Psoas muscle (tissue), 8 donors: ENCODE measurements around the gene KLK13. TPM values are rescaled to one million over a fixed set of nuclear protein-coding genes. Genes with fewer than 3 reads are reported as not detected.
A peak's percentile ranks its signal among the peaks of the same experiment; 100 is the strongest.

Experiments used
- ATAC-seq, 4 donors: fragments of 200-7000 bp; cut with Tn5 transposase; one replicate each; pipeline ENCODE4 v1.9.1; 2020; ENCODE audit warnings: moderate library complexity in 3 of 4, mild to moderate bottlenecking in 2 of 4
- DNase-seq, 2 donors: peaks; one replicate each; pipeline ENCODE4 v3.0.0-alpha.2; 2020
- H3K27ac ChIP-seq: fragments of 200-600 bp; one replicate; pipeline ENCODE4 v1.8.0; 2022
- H3K27me3 ChIP-seq, 3 donors: fragments of 200-600 bp in 1 of 3; one replicate each; pipeline versions ENCODE4 v1.6.1 to v1.8.0; 2013 to 2022; ENCODE audit warnings: low read length in 2 of 3, mild to moderate bottlenecking in 2 of 3, moderate library complexity in 1 of 3; ENCODE audit not compliant: insufficient read depth in 3 of 3
- H3K36me3 ChIP-seq, 2 donors: fragments of 200-600 bp in 1 of 2; one replicate each; pipeline versions ENCODE4 v1.6.1 to v1.8.0; 2013 to 2022; ENCODE audit warnings: low read depth in 1 of 2, mild to moderate bottlenecking in 1 of 2, moderate library complexity in 1 of 2; ENCODE audit not compliant: insufficient read depth in 1 of 2
- H3K4me1 ChIP-seq: fragments of 200-600 bp; one replicate; pipeline ENCODE4 v1.8.0; 2022
- H3K4me3 ChIP-seq: fragments of 200-600 bp; one replicate; pipeline ENCODE4 v1.8.0; 2022; ENCODE audit warnings: mild to moderate bottlenecking
- H3K9me3 ChIP-seq: fragments of 200-600 bp; one replicate; pipeline ENCODE4 v1.8.0; 2022
- WGBS, 3 donors: extraction: QIAGEN DNeasy Blood & Tissue Kit; methylation state at CpG; one replicate each; pipeline versions ENCODE4 v1.1.6 to v1.1.7; 2013; 5-methylcytosine and 5-hydroxymethylcytosine counted together
- intact Hi-C, 2 donors: fragments of 100-400 bp; cut with DNase I; formaldehyde crosslinking; loops; one replicate each; pipeline versions ENCODE4 v1.11.0 to v1.14.2; 2022
- polyA plus RNA-seq, 3 donors: library from polyadenylated mRNA; stranded (reverse); fragments of 200-250 nt; gene quantifications; one replicate each; pipeline ENCODE4 v1.2.3, GENCODE V29; 2013
- total RNA-seq, 4 donors: library from RNA; stranded (reverse); fragmentation: NEBNext Ultra II Directional in 2 of 4; extraction: Animal tissue kit (Norgen Biotek cat#: 25700) in 2 of 4; gene quantifications; one replicate each; pipeline versions ENCODE4 v1.2.1 to v1.2.4, GENCODE V29; 2021 to 2023
- TF ChIP-seq, protein P1 (sequence below): fragments of 200-600 bp; IDR thresholded peaks from one replicate; pipeline ENCODE4 v1.8.0; 2022; ENCODE audit warnings: antibody characterized with exemption
- donor health status: healthy with polysubstance abuse.
- donor health status: DM: no; HTN: no; CAD: no; lungs with moderate emphysema.
- donor health status: Bipolar disorder and iron deficiency.
- donor health status: healthy.
- donor health status: DM: yes; HTN: yes; CAD: no.
- donor health status: DM: no; HTN: no; CAD: no.
- donor health status: DM: no; HTN: no; CAD: no.
- donor health status: DM: yes; HTN: yes; CAD: no.

KLK13 gene
- total and polyA plus RNA-seq, 7 donors, result 0.18 TPM; not detected in 6

DNA sequence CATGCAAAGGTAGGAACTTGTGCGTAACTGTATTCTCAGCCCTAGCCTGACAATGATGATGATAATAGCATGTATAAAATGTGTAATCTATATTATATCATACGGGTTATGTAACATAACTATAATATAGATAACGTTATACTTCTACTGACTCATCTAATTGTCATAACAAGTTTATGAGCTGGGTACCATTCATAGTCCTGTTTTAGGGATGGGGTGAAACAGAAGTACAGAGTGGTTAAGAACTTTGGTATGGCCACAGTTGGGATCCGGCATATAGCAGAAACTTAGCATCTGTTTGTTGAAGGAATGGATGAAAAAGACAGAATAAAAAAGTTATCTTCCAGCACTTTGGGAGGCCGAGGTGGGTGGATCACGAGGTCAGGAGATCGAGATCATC, 38.1 kb upstream of the KLK13 start:
- WGBS, 3 donors, result 85 to 95% (median 92%) methylated on average over 7 of the region's 7 CpGs
- no peak for DNase-seq
- ATAC-seq, result no peak
- intact Hi-C loops, result loop anchor here in 1 of 2 donors (10.0 kb wide), 1 partner anchor 288 kb away; no protein-coding TSS in a partner anchor
- Histone ChIP-seq H3K27me3 (no peaks in the 10 kb centered on the region), H3K36me3 (peaks cover 10 to 44% of the 10 kb centered on the region in 2 donors), H3K4me1 (peaks cover 11% of the 10 kb centered on the region), H3K27ac (no peak overlapping the region), H3K9me3 (no peaks in the 10 kb centered on the region), H3K4me3 (no peak overlapping the region)
- TF ChIP-seq, protein P1, sequence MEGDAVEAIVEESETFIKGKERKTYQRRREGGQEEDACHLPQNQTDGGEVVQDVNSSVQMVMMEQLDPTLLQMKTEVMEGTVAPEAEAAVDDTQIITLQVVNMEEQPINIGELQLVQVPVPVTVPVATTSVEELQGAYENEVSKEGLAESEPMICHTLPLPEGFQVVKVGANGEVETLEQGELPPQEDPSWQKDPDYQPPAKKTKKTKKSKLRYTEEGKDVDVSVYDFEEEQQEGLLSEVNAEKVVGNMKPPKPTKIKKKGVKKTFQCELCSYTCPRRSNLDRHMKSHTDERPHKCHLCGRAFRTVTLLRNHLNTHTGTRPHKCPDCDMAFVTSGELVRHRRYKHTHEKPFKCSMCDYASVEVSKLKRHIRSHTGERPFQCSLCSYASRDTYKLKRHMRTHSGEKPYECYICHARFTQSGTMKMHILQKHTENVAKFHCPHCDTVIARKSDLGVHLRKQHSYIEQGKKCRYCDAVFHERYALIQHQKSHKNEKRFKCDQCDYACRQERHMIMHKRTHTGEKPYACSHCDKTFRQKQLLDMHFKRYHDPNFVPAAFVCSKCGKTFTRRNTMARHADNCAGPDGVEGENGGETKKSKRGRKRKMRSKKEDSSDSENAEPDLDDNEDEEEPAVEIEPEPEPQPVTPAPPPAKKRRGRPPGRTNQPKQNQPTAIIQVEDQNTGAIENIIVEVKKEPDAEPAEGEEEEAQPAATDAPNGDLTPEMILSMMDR, result no peak

DNA sequence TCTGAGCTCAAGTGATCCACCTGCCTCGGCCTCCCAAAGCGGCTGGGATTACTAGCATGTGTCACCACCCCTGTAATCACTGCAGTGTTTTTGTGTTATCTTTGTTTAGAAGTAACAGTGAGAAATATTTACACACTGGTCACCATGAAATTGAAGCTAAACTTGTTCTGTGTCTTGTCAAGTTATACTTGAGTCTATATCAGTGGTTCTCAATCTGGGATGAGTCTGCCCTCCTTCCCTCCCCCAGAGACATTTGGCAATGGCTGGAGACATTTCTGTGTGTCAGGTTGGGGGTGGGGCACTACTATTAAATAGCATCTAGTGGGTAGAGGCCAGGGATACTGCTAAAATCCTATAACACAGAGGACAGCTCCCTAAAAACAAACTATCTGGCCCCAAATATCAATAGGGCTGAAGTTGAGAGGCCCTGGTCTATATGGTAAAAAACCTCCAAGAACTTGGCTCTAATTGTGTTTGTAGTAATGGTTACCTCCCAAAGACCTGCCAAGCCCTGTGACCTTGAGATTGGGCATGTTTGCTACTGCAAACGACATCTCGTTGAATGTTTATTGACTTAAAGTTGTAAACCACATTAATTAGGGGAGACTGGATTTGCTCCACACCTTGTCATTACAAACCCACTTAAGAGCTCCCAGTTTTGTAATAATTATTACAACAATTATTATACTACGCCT, 36.4 kb upstream of the KLK13 start:
- H3K9me3 ChIP-seq, result no peaks in the 10 kb centered on the region
- peaks cover 10 to 44% of the 10 kb centered on the region in 2 donors for H3K36me3 ChIP-seq
- intact Hi-C loops, result loop anchor here in 1 of 2 donors (10.0 kb wide), 1 partner anchor 287 kb away; no protein-coding TSS in a partner anchor
- no peak overlapping the region for H3K4me3 ChIP-seq
- peak in 2 of 4 donors; percentile 43 to 58 for ATAC-seq
- no peaks in the 10 kb centered on the region for H3K27me3 ChIP-seq
- no peak overlapping the region for H3K27ac ChIP-seq
- H3K4me1 ChIP-seq, result peaks cover 4% of the 10 kb centered on the region
- WGBS, 3 donors, result 51 to 61% (median 53%) methylated on average over 5 of the region's 5 CpGs
- DNase-seq, result no peak
- TF ChIP-seq, protein P1, result no peak

DNA sequence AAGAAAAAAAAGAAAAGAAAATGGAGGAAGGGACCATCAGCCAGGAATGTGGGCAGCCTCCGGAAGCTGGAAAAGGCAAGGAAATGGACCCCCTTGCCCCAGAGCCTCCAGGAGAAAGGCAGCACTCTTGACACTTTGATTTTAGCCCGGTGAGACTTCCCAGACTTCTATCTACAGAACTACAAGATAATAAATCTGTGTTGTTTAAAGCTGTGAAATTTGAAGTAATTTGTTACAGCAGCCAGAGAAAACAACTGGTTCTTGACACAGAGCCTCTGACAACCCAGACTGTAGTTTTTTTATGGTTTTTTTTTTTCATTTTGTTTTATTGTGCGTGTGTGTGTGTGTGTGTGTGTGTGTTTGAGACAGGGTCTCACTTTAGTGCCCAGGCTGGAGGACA, 35.7 kb upstream of the KLK13 start:
- WGBS, 3 donors, result 42 to 48% (median 47%) methylated on average over 3 of the region's 3 CpGs

DNA sequence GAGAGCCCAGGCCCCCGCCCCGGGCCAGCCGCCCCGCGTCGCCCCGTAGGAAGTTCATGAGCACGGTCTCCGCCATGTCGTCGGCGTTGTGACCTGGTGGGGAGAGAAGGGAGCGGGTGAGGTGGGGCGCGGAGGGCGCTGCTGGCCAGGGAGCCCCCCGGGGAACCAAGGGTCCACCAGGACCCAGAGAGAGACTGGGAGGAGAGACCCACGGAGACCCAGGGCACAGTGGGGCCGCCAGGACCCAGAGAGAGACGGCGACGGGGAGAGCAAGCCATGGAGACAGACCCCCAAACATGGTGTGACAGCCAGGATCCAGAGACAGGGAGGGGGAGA, 34.1 kb upstream of the KLK13 start:
- Histone ChIP-seq H3K9me3 (no peaks in the 10 kb centered on the region), H3K4me1 (peaks cover 4% of the 10 kb centered on the region), H3K4me3 (no peak overlapping the region), H3K27ac (no peak overlapping the region), H3K27me3 (no peaks in the 10 kb centered on the region), H3K36me3 (peaks cover 7 to 35% of the 10 kb centered on the region in 2 donors)
- TF ChIP-seq, protein P1, result no peak
- ATAC-seq (no peak), DNase-seq (no peak)
- intact Hi-C loops, result loop anchor here in 1 of 2 donors (5.0 kb wide), 1 partner anchor 77 kb away; no protein-coding TSS in a partner anchor
- WGBS, 3 donors, result 67 to 77% (median 67%) methylated on average over 22 of the region's 22 CpGs

More for the DNA sequence above, 35.7 kb upstream of the KLK13 start:
- H3K36me3 ChIP-seq, result peaks cover 10 to 44% of the 10 kb centered on the region in 2 donors
- TF ChIP-seq, protein P1, result no peak
- no peak for ATAC-seq
- H3K4me1 ChIP-seq, result peaks cover 4% of the 10 kb centered on the region
- H3K4me3 ChIP-seq, result no peak overlapping the region
- H3K9me3 ChIP-seq, result no peaks in the 10 kb centered on the region
- no peak for DNase-seq
- H3K27ac ChIP-seq, result no peak overlapping the region
- intact Hi-C loops, result loop anchor here in 1 of 2 donors (10.0 kb wide), 1 partner anchor 286 kb away; no protein-coding TSS in a partner anchor
- no peaks in the 10 kb centered on the region for H3K27me3 ChIP-seq
